HG03457 (cell line): Measurements from ENCODE around the gene TMBIM1.

ENCODE experiments used
- ATAC-seq: cut with Tn5 transposase; IDR thresholded peaks from one replicate; pipeline ENCODE4 v1.9.1; 2021; ENCODE audit warnings: moderate number of reproducible peaks; ENCODE audit not compliant: unreplicated experiment

TMBIM1 gene, protein sequence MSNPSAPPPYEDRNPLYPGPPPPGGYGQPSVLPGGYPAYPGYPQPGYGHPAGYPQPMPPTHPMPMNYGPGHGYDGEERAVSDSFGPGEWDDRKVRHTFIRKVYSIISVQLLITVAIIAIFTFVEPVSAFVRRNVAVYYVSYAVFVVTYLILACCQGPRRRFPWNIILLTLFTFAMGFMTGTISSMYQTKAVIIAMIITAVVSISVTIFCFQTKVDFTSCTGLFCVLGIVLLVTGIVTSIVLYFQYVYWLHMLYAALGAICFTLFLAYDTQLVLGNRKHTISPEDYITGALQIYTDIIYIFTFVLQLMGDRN

DNA sequence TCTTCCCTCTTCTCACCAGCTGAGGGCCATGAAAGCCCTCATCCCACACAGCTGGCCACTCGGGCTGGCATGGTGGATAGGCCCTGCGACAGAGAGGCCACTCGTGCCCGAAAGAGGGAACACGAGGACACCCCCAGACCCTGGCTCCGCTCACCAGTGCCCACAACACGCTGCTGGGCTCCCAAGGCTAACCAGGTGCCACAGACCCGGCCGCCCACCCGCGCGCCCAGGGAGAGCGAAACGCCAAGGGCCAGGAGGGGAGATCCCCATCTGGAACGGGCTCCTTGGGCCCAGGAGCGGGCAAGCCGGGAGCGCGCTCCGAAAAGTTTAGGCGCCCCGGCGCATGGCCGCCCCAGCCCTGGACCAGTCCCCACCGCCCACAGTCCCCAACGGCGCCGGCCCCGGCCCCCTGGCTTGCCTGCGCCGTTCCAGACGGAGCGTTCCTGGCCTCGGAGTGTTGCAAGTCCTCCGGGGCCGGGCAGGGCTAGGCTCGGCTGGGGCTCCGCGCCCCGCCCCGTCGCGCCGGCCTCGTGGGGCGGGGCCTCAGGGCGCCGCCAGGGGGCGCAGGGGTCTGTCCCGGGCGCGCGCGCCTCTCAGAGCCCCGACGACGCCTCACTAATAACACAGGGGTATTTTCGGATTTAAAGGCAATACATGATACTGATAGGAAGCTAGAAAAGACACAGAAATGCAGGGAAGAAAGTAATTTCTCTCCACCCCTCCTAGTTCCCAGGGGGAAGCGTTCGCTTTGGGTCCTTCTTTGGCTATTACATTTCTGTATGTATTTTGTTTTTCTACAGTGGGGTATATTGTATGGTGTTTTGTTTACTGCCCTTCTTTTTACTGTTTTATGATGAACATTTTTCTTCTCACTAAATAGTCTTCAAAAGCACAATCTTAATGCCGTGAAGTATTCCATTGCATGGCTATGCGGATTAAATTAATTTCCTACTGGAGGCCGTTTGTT lies at the start of gene TMBIM1:
Gene TMBIM1, minus strand, starts transcription at position 456 of the 967 bp plus-strand sequence. CDS start 10,362 bp downstream, outside the sequence.
- ATAC-seq = peak; percentile 70

DNA sequence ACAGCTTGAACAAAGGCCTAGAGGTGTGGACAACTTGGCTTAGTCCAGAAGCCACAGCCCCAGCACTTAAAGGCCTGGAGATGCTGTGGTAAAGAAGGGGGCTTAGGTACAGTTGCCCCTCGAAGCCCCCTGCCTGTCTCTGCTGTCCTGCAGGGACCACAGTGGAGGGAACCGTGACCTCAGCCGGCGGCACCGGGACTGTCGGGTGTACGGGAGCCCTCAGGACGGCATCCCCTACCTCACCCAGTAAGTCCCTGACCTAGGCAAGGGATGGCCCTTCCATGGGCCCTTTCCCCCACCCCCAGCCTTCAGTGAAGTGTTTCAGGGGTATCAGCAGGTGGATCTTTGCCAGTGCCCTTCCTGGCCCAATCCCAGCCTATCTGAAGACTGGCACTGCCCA lies 49.1 kb upstream of the TMBIM1 start:
- no peak for ATAC-seq

DNA sequence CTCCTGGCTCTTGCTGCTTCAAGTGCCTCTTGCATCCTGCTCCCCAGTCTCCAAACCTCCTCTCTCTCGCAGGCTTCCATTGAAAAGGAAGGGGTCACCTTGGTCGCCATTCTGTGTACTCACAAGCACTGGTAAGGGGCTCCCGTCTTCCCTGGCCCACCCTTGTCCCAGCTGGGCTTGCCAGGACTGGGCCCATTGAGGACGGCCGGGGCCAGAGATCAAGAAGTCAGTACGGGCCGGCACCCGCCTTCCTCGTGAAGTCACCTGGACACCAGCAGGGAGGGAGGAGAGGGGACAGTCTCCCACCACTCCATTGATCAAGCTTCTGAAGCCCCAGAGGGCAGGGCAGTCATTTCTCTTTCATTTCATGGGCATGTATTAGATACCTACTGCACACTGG lies 48.4 kb upstream of the TMBIM1 start:
- ATAC-seq = no peak

DNA sequence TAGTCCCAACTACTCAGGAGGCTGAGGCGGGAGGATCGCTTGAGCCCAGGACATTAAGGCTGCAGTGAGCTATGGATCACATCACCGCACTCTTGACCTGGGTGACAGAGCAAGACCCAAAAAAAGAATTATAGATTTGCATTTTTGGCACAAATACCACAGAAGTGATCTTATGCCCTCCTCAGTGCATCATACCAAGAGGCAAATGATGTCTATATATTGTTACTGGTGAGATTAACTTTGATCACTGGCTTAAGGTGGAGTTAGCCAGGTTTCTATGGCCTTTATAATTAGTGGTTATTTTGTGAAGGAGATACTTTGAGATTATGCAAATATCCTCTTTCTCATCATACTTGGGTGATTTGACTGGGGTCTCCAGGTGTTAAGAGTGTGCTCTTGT lies 42.2 kb upstream of the TMBIM1 start:
- no peak for ATAC-seq

DNA sequence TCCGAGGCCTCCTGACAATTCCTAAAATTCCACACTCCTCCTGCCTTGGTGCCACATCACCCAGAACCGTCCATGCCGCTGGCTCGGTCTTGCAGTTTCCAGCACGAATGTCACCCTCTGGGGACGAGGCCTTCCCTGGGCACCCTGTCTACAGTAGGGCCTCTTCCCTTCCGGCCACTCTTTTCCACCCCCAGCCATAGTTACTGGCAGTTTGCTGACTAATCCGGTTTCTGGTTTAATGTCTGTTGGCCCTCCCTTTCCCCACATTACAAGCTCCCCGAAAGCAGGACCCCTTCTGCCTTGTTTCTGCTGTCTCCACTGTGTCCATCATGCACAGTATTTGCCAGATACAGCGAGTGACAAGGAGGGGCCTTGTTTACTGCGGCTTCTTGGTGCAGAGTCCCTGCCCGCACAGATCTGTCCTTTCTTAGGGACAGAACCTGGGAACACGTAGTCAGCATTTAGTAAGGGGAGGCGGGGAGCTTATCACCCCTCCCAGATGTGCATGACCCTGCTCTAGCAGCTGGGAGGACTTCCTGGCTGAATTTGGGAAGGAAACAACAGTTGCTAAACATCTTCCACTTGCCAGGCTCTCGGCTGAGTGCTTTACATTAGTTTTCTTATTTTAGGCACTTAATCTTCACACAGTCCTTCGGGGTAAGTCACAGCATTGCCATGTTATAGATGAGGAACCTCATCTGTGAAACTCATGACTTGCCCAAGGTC lies 40.8 kb upstream of the TMBIM1 start:
- no peak for ATAC-seq

DNA sequence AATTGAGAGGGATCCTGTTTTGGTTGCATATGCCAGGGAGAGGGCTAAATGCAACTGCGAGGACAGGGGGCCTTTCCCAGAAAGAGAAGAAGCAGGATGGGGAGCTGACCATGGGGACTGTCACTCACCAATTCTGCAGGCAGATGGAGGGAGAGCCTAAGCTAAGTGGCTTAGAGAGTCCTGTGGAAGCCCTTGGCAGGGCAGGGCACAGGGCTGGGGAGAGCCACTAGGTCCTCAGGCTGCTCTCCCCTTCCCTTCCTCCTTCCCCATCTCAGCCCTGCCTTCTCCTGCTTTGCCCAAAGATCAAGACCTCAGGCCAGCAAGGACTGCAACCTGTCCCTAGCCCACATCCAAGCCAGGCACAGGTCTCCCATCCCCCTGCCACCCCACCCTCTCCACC lies 40.0 kb upstream of the TMBIM1 start:
- no peak for ATAC-seq

DNA sequence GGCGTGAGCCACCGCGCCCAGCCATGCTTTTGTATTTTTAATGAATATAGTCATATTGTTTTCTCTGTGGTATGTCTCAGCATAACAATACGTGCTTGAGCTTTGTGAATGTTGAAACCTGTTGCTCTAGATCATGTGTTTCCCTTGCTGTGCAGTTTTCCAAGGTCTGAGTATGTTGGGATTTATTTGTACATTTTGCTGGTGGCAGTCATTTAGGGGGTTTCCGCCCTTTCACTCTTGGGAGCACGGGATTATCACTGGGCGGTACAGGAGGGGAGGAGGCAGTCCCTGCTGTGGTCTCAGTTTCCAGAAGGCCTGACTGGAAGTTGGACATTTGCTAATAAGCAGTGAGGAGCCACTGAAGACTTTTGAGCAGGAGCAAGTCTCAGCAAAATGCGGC lies 39.4 kb upstream of the TMBIM1 start:
- ATAC-seq = no peak

DNA sequence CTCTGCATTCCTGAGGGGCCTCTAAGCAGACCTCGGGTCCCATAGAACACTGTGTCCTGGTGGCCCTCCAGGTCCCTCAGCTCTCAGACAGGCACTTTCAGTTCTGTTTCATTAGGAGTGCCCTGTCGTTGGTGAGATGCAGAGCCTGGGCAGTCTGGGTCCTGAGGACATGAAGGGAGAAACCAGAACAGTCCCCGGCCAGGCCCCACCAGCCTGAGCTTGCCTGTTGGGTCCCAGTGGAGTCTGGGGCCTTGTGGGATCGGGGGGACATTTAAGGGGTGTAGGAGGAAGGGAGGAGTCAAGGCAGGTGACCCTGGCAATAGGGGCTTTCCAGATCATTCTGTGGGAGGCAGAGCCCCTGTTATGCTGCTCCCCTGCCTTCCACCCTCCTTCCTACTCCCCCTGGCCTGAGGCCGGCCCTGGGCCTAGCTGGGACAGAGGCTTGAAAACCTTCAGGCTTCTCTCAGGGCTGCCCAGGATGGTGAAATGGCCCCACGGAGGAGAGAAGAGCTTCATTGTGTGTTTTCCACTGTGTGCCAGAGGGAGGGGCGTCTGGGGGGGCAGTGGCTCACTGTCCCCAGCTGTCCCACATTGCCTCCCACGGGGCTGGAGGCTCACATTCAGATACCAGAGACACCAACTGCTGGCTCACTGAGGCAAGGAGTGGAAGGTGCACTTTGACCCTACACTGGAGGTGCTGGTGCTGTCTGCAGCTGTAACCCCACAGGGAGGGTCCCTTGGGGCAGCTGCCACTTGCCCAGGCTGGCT lies 37.7 kb upstream of the TMBIM1 start:
- no peak for ATAC-seq

DNA sequence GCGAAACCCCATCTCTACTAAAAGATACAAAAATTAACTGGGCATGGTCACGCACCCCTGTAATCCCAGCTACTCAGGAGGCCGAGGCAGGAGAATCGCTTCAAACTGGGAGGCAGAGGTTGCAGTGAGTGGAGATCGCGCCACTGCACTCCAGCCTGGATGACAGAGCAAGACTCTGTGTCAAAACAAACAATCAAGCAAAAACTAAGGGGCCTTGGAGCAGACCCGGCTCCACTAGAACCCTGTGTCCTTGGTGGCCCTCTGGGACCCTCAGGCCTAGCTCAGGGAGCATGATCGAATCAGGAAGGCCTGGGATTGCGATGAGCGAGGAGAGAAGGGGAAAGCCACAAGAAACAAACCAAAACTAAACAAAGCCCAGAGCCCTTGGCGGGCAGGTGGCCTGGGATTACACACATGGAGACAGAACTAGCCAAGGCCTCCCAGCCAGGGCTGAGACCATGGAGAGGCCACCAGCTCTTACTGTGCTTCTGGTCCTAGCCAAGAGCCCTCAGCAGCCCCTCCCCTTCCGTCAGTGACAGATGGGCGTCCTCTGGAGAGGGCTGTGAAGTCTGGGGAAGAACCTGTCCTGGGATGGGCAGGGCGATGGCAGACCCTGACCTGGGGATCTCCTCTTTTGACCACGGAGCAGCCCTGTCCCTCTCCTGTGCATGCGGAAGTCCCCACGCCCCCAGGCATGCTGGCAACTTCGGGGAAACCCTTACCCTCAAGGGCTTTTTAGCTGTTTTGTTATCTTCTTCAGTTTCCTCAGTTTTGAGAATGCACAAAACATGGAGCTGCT lies 36.9 kb upstream of the TMBIM1 start:
- ATAC-seq = no peak

DNA sequence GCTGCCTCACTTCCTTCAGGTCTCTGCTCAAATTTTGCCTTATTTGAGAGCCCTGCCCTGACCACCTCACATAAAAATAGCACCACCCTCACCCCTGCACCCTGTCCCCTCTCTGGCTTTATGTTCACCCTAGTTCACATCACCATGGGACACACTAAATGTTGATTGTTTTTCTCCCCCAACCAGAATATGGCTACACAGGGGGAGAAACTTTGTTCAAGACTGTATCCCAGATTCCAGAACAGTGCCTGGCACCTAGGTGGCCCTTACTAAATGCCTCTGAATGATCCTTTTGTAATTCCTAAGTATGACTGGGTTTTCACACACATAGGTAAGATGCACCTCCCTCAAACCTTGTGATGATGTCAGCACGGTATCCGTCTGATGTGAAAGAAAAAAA lies 36.0 kb upstream of the TMBIM1 start:
- ATAC-seq = no peak

DNA sequence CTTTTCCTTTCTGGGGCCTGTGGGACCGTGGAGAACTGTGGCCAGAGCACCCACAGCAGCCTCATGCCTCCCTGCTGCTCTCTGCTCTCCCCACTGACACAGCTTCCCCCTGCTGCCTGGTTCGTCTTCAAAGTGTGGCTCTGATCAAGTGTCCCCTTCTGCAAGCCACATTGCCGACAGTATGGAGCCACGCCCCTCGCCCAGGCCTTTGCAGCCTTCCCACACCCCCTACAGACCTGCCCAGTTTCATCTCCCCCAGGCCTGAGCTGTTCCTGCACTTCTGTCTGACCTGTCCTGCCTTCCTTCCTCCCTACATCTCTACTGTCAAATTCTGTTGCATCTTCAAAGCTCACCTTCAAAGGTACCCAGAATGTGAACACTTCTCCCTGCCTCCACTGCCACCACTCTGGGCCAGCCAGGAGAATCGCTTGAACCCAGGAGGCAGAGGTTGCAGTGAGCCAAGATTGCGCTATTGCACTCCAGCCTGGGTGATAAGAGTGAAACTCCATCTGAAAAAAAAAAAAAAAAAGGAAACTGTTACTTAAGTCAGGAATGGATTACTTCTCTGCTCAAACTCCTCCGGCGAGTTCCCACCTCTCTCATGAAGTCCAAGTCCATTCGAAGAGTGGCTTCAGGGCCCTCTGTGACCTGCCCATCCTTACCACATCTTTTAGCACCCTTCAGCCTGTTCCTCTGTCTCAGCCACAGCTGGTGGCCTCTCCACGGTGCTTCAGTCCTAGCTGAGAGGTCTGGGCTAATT lies 35.3 kb upstream of the TMBIM1 start:
- no peak for ATAC-seq

DNA sequence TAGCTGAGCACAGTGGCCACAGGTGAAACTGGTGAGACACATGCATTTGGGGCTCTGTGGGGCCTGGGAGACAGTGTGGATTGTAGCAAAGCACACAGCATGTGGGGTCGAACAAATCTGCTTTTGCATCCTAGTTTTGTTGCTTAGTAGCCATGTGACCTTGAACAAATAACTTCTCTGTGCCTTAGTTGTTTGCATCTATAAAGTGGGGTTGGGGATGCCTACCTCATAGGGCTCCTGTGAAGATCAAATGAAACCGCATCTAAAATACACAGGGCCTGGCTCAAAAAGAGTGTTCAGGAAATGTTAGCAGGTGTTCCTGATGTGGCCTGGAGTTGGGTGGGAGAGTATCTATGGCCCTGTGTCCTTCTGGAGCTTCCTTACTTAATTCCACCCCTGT lies 34.0 kb upstream of the TMBIM1 start:
- no peak for ATAC-seq

DNA sequence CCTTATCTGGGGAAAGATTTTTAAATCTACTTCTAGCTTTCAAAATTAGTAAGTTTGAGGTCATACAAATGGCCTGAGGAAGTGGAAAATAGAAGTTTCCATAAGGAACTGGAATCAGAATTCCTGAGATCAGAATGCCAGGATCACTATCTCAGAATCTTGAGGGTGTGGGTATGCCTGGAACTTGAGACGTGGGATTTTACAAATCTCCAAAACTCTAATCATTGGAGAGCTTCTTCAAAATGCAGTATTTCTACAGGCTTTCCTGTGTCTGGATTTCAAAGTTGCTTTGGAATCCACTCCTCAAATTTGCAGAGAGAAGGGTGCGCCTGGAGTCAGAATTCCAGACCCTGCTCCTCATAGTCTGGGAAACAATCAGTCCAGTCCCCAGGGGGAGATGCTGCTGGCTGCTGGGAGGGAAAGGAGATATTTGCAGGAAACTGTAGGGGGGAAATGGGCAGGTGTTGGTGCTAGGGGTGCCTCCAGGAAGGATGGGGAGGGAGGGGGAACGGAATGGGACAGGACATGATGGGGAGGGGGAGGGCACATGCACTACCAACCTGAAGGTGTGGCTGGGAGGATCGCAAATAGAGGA lies 33.4 kb upstream of the TMBIM1 start:
- ATAC-seq = no peak

DNA sequence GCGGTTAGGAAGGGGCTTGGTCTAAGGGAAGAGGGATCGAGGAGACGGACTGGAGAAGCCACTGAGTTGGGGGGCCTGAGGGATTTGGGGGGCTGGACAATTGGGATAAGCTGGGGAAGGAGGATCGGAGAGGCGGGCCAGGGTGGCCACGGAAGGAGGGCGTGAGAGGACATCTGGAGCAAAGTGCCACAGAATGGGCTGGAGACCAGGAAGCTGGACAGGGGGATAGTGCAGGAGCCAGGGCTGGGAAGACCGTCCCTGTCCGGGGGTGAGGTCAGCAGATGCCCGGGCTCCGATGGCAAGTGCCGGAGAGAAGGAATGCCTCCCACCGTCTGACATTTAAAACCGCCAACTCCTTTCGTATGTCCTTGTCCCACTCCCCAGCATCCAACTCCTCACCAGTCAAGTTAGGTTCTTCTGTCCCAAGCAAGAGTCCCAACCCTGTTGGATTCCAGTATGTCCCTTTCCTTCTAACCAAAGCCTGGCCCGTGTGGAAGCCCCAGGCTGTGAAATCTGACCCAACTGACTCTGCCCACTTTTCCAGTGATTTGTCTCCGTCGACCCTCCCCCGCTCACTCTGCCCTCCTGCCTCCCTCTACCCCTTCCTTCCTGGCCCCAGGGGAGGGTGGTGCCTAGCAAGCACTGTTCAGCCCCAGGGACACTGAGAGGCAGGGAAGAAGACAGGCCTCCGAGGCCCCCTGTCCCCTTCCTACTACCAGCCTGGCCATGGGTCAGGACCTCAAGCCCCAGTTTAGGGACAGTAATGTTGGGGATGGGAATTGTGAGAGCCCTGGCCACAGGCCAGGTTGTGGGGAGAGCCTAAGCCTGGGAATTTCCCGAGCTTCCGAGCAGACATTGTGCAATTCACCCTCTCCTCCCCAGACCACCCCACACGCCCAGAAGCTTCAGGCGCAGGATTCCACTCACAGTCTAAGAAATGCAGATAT lies 31.5 kb upstream of the TMBIM1 start:
- no peak for ATAC-seq

DNA sequence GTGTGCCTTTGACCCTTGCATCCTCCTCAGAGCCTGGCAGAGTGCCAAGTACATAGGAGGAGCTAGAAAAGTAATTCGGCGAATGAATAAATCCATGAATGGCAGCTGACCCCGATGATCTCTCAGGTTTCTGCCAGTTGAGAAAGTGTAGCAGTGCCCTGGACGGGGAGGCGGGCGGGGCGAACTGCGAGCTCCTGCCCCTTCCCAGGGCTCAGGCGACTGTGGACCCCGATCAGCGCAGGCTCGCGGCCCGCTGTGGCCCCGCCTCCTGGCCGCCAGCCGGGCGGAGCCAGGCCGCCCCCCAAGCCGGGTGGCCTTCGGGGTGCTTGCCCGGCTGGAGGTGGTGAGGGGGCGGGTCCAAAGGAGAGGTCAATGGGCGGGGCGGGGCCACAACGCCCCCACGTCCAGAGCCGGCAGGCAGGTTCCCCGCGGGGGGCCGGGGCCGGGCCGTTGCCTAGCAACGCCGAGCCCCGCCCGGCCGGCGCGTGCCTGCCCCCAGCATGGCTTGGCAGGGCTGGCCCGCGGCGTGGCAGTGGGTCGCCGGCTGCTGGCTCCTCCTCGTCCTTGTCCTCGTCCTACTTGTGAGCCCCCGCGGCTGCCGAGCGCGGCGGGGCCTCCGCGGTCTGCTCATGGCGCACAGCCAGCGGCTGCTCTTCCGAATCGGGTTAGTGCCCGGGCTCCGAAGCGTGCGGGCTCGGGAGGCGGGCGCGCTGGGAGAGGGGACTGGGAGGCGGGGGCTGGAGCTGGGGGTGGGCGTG lies 30.6 kb upstream of the TMBIM1 start:
- ATAC-seq = peak; percentile 46

DNA sequence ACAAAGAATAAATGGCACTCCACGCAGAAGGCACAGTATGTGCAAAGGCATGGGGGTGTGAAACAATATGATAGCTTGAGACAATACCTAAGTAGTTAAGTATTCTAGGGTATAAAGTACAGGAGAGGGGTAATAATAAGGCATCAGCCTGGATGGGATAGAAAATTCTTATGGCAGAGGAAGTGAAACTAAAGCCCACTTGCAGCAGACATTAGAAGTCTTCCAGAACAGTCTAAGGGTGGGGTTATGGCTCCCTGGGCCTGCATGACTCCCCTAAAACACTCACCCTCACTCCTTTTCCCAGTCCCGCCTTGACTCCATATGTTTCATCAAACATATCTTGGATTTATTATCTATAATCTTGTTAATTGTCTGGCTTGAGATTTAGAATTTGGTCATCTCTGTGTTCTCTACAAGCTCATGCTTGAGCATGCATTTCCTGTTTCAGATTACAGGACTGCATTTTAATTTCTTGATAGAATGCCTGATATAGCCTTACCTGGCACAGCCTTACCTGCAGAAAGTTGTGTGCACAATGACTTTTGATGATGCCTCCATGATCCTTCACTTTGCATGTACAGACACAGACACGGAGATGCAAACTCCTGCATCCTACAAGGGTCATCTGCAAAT lies 28.5 kb upstream of the TMBIM1 start:
- no peak for ATAC-seq
